GM19397 (cell line): ENCODE measurements around the gene BICC1.
"Not testable (repeated sequence)": the region's sequence is repeated elsewhere in the genome, so short reads cannot be mapped to it uniquely, and the experiment has no call there.

Experiments
- ATAC-seq: cut with Tn5 transposase; IDR thresholded peaks from one replicate; pipeline ENCODE4 v1.9.1; 2021; ENCODE audit warnings: mild to moderate bottlenecking, moderate library complexity; ENCODE audit not compliant: unreplicated experiment

The BICC1 gene

DNA sequence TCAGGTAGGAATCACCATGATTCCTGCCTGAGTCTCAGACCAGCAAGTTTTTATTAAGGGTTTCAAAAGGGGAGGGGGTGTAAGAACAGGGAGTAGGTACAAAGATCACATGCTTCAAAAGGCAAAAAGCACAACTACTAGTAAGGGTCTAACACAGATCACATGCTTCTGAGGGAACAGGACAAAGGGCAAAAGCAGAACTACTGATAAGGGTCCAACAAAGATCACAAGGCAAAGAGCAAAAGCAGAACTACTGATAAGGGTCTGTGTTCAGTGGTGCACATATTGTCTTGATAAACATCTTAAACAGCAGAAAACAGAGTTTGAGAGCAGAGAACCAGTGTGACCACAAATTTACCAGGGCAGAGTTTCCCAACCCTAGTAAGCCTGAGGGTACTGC lies 84.5 kb downstream of the BICC1 start:
- ATAC-seq = not testable (repeated sequence)

GRCh38 chr10:58599927-58600553 lies 87.4 kb downstream of the BICC1 start:
- ATAC-seq = no peak

DNA sequence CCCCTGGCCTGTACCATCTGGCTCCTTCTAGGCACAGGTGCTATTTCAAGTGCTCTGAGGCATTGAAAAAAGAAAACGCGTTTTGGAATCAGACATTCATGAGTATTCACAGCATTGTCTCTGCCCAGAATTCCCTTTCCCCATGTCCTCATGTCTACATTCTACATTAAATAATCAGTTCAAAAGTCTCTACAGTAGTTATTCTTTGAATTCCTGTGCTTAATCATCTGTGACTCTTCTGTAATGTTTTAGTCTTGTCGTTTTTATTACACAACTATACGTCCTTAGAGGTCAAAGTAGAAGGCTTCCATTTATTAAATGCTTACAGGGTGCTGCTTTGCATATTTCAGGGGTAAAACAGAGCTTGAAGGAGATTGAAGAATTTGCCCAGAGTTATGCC lies 95.7 kb downstream of the BICC1 start:
- ATAC-seq = no peak

DNA sequence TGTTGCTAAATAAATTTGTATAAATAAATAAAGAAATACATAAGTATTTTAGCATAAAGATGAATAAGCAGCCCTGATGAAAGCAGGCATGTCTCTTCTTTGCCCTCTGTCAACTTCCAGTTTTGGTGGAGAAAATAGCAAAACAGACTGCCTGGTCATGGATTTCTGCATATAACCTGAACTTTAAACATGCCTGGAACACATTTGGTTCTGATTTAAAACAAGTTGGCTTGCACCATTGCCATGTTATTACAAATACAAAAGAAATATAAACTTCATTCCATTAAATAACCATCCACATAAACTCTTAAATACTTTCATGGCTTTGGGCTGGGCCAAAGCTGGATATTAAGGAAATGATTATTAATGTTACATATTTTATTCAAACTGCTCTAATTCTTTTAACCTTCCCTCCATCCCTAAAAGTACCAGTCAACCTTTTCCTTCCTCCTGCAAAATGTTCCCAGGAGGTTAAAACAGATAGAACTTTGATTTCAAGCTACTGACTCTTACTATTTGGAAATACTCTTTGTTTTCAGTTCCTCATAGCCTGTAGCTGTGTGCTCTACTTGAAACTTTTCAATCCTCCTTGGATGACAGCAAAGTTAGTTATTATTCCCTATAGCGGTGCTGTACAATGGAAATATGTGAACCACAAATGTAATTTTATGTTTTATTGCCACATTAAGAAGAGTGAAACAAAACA lies 96.3 kb downstream of the BICC1 start:
- ATAC-seq = no peak

DNA sequence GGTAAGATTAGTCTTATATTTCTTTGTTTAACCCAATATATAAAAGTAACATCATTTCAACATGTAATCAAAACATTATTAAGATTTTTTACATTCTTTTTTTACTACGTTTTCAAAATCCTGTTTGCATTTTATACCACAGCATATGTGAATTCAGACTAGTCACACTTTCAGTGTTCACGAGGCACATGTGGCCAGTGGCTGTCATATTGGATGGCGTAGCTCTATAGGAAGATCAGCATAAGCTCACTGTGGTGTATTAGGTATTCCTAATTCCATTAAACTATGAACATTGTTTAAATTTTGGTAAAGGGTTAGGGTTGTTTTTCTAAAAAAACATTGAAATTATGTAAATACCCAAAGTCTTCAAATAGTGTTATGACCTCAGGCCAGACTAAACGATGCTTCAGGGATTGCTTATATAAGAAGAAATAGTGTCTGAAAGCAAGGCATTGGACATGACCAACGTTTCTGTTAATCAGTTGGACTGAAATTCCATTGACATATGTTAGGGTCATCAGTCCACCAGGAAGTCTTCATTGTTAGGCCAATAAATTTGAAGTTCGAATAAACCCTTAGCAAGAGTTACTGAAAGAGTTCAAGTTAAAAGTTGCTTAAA lies 97.0 kb downstream of the BICC1 start:
- ATAC-seq = no peak

GRCh38 chr10:58615237-58615935 lies 102.7 kb downstream of the BICC1 start:
- ATAC-seq = no peak

DNA sequence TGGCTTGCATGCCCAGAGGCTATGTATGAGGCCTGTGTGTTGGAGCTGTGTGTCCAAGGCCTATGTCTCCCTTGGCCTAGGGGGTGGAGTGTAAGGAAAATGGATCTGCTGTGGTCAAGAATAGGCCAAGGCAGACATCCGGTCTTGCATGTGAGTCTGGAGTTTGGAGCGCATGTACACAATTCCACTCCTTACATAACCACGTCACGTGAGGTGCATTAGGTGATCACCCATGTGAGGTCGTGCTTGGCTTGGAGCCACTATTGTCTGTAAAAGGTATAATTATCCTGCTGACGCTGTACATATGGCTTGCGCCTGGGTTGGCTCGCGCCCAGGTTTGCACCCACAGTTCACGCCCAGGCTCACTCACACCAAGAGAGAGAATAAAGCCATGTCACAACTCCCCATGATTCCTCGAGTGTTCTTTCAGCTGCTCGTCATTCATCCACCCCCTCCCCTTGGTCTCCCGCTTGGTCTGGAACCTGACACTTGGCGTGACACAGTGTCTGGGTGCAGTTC lies 105.5 kb downstream of the BICC1 start:
- ATAC-seq = no peak

- no peak for ATAC-seq
Observed at GRCh38 chr10:58621379-58622077, 108.9 kb downstream of the BICC1 start.

- ATAC-seq = no peak
Observed at GRCh38 chr10:58622246-58622645, 109.6 kb downstream of the BICC1 start.

GRCh38 chr10:58625070-58625469 lies 112.4 kb downstream of the BICC1 start:
- no peak for ATAC-seq

GRCh38 chr10:58627392-58627791 lies 114.7 kb downstream of the BICC1 start:
- ATAC-seq = no peak

GRCh38 chr10:58631715-58632114 lies 119.0 kb downstream of the BICC1 start:
- ATAC-seq = no peak

DNA sequence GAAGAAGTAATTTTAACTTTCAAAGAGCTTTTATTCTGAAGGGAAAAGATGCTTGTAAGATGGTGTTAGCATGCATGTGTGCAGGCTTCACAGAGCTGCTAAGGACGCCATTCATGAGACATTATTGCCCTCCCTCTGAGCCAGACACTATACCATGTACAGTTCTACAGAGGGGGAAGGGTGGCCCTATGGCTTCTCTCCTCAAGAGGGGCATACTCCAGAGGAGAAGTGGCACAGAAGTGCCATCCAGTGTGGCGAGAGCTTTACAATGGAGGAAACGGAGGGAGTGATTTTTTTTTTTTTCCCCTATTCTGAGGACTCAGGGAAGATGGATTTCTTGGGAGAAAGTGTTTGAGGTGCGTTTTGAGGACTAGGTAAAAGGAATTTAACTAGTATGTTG lies 119.5 kb downstream of the BICC1 start:
- no peak for ATAC-seq

DNA sequence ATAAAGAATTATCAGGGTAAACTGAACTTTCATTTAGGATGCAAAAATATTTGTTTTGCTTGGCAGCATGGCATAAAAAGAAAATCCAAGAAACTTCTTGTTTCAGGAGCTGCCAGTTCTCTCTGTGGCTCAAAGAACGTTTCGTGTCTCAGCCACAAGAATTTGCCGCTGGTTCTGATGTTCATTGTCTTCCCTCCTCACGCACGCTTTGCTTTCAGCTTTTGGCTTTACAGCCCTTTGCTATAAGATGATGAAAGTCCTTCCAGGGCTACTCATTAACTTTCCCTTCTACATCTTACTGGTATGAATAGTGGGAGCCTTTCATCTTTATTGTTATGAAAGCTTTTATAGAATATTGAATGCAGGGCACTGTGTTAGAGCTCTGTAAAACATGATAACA lies 124.7 kb downstream of the BICC1 start:
- no peak for ATAC-seq

DNA sequence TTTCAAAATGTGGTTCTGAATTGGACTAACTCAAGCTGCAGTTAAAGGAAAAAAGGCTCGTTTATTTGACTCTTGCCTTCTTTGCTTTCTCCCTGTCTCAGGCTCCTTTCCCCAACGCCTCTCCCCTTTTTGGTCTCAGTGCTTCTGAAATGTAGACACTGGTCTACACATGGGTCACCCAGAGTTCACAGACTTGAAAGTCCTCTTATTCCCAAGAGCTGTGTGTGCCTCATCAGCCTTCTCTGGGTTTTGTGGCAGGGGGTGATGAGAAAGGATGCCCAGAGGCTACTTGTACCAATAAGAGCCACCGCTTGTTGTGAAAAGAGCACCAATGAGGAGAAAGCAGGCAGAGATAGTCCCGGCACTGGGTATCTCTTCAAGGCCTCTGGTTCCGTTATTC lies 125.7 kb downstream of the BICC1 start:
- ATAC-seq = no peak

DNA sequence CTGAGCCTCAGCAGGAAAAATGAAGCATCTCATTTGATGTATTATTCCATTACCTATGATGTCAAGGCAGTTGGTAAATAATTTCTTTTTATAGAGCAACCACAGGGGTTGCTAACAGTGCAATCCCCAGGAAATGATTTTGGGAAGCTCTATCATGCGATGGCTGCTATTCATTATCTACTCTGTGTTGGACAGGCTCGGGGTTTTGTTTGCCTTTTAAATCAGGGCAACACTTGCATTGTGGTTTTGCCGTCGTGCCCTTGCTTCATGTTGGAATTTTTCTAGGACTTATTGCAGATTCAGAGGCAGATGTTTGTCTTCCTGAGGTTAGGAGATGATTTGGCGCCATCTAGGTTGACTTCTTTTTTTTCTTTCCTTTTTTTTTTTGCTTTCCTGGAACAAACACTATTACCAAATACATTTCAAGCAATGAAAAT lies 128.4 kb downstream of the BICC1 start:
- no peak for ATAC-seq

DNA sequence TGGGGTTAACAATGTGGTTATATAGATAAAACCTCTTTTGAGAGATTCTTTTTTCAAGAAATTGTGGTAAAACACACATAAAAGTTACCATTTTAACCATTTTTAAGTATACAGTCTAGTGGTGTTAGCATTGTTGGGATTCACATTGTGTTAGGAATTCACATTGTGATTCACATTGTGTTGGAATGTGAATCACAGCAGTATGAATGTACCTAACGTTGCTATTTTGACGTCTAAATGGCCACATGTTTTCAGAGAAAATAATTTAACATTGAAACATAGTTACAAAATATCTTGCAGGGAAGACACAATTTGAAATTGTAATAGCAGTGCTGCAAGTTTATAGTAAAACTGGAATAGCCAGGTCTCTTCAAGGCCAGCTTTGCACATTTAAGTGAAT lies 129.0 kb downstream of the BICC1 start:
- ATAC-seq = no peak

GRCh38 chr10:58642283-58642682 lies 129.6 kb downstream of the BICC1 start:
- no peak for ATAC-seq

- ATAC-seq = no peak
Observed at GRCh38 chr10:58642916-58643428, 130.3 kb downstream of the BICC1 start.

- ATAC-seq = no peak
Observed at GRCh38 chr10:58644311-58644710, 131.6 kb downstream of the BICC1 start.
